Activated naive CD4-positive, alpha-beta T cell treated with Interleukin-2 at 50 U/mL for 16 hours (primary cell): Measurements from ENCODE around the gene SOX5.
"Not testable (repeated sequence)": the region's sequence is repeated elsewhere in the genome, so short reads cannot be mapped to it uniquely, and the experiment has no call there.

Source experiments
- DNase-seq: peaks from one replicate; pipeline ENCODE4 v3.0.0-alpha.2; 2020

Gene SOX5

DNA sequence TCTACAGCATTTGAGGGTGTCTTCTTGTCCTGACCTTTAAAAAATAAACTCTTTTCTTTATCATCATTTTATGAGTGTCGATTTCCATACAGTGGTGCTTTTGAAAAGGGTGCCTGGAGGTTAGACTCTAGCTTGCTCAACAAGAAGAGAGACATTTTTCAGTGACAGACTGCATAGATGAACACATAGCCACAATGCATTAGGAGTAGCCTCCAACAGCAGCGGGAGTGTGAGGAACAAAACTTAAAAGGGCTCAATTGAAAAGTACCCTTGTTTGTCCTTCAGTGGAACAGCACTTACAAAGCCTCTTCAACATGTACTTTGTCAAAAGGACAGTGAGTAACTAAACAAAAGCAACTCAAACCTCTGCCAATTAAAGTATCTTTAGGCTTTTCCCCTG is 119.3 kb downstream of the SOX5 start:
- no peak for DNase-seq

GRCh38 chr12:23827353-23827752 is 122.1 kb downstream of the SOX5 start:
- DNase-seq, result no peak

- not testable (repeated sequence) for DNase-seq
Observed at GRCh38 chr12:23825124-23825523, 124.3 kb downstream of the SOX5 start.

GRCh38 chr12:23824358-23824757 is 125.1 kb downstream of the SOX5 start:
- DNase-seq, result no peak

DNA sequence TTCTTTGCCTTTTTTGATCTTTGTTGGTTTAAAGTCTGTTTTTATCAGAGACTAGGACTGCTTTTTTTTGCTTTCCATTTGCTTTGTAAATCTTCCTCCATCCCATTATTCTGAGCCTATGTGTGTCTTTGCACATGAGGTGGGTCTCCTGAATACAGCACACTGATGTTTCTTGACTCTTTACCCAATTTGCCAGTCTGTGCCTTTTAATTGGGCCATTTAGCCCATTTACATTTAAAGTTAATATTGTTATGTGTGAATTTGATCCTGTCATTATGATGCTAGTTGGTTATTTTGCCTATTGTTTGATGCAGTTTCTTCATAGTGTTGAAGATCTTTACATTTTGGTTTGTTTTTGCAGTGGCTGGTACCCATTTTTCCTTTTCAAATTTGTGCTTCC is 126.6 kb downstream of the SOX5 start:
- DNase-seq, result not testable (repeated sequence)

- DNase-seq, result no peak
Observed at GRCh38 chr12:23817345-23817744, 132.1 kb downstream of the SOX5 start.

DNA sequence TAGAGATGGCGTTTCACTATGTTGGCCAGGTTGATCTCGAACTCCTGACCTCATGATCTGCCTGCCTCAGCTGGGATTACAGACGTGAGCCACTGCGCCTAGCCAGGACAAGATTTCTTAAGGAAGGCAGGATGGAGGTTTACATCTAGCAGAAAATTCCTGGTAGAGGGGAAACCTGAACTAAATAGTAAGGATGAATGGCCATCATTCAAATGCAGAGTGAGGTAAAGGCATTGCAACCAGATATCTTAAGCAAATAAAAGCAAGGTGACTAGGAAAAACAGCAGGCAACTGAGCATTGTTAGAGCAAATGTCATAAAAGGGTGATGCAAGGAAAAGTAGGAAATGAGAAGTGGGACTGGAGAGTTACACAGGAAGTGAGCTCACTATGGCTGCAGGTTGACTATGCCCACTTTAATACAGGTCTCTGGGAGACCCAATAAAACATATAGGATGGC is 133.0 kb downstream of the SOX5 start:
- no peak for DNase-seq

GRCh38 chr12:23815810-23816209 is 133.7 kb downstream of the SOX5 start:
- no peak for DNase-seq

- DNase-seq, result no peak
Observed at GRCh38 chr12:23813206-23813605, 136.3 kb downstream of the SOX5 start.

- DNase-seq, result no peak
Observed at GRCh38 chr12:23810329-23810902, 139.1 kb downstream of the SOX5 start.

GRCh38 chr12:23803540-23803939 is 145.9 kb downstream of the SOX5 start:
- DNase-seq, result no peak

GRCh38 chr12:23795494-23795893 is 154.0 kb downstream of the SOX5 start:
- DNase-seq, result no peak

DNA sequence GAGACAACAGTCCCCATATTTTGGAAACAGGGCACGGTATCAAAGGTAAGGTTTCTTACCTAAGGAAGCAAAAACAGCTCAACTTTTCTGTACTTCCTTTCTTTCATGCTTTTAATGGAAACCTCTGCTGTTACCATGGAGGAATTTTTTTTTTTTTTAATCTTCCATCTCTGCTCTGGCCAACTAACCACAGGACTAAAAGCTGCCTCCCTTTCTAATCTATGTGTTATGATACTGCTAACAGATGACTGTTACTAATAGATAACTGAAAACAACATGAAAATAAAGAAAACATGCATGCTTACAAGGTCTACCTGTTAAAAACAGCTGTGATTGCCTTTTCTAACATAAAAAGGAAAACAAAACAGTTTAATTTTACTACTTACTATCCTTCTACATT is 168.4 kb downstream of the SOX5 start:
- DNase-seq, result no peak

GRCh38 chr12:23775208-23775607 is 174.3 kb downstream of the SOX5 start:
- no peak for DNase-seq

DNA sequence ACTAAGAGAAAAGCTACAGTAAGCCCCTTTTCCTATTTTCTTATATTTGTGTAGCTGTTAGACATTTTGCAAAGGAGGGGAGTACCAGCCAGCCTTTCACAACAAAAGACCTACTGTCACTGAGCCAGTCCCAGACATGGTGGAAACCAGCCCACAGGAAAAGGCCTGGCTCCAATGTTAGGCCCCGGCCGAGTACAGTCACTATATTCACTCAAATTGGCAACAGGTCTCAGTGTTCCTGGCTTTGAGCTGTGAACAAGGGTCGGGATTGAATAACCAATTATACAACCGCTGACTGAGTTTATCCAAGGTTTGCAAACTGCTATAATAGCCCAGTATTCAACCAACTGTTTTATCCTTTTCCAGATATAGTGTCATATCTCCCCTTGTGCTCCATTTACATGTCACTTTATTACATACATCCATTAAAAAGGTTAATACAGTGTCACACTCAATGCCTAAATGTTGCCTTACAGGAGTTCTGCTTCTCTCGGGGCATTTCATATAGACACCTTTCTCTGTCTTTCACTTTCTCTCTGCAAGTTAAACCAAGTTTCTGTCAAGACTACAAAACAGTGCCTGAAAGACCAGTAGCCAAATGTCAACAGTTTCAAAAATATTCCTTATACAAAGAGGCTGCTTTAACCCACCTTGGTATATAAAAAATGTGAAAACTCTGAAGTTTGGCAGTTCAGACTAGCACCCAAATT is 178.1 kb downstream of the SOX5 start:
- DNase-seq, result no peak

DNA sequence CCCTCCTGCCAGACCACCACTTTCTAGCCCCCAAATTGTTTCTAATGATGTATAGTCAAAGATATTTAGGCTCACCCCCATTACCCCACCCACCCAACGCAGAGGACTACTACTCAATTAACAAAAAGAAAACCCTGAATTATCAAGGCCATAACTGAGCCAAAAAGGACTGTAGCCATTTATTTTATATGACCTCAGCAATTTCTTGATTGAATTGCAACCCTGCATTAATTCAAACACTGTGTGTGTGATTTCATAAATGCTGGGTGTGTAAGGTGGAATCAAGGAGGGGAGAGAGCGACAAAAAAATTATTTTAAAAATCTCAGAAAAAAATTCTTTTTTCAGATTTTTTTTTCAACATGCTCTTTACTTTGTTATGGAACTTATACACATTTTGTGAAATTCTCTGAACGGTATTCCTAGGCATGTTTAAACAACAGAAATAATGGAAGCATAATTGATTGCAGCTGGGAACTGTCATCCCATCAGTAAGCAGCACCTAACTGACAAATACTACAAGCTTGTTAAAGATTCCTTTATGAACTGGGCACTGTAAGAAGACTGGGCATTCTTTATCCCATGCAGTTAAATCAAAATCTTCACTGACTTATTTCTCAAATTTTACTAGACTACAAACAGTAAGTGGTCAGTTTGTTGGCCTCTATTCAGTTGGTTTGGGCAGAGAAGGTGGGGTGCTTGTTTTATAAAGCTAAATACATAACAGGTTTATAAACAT is 179.1 kb downstream of the SOX5 start:
- DNase-seq, result no peak

GRCh38 chr12:23767834-23768233 is 181.6 kb downstream of the SOX5 start:
- no peak for DNase-seq

GRCh38 chr12:23763724-23764123 is 185.7 kb downstream of the SOX5 start:
- DNase-seq, result no peak

- DNase-seq, result no peak
Observed at GRCh38 chr12:23760495-23760894, 189.0 kb downstream of the SOX5 start.

DNA sequence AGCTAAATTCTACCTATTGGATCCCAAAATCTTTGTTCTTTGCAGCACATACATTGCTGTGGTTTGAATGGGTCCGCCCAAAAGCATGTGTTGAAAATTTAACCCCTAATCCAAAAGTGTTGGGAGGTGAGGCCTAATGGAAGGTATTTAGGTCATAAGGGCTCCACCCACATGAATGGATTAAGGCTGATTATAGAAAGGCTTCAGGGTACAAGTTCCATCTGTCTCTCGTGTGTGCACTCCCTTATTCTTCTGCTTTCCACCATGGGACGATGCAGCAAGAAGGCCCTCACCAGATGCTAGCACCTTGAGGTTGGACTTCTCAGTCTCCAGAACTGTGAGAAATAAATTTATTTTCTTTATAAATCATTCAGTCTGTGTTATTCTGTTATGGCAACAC is 190.9 kb downstream of the SOX5 start:
- DNase-seq, result no peak

GRCh38 chr12:23757541-23757962 is 191.9 kb downstream of the SOX5 start:
- no peak for DNase-seq

- no peak for DNase-seq
Observed at GRCh38 chr12:23756416-23756815, 193.1 kb downstream of the SOX5 start.

- DNase-seq, result no peak
Observed at GRCh38 chr12:23753628-23754365, 195.7 kb downstream of the SOX5 start.
